AG09319 (cell line): Measurements from ENCODE around the gene DPYD.

Experiments
- DNase-seq: peaks from one replicate; pipeline ENCODE4 v3.0.0-alpha.2; 2010; ENCODE audit warnings: low read depth; ENCODE audit errors: extremely low read depth
- CTCF ChIP-seq: IDR thresholded peaks from 2 replicates; pipeline ENCODE4 v1.5.1; 2011; ENCODE audit warnings: low read depth, mild to moderate bottlenecking, inconsistent platforms, low read length, moderate library complexity

The DPYD gene

GRCh38 chr1:97084546-97084945 is 836.3 kb downstream of the DPYD start:
- TF ChIP-seq CTCF: no peak
- DNase-seq: no peak

- no peak for DNase-seq
- TF ChIP-seq CTCF: no peak
Measured at GRCh38 chr1:97082160-97082848, 838.5 kb downstream of the DPYD start.

GRCh38 chr1:97078872-97079271 is 842.0 kb downstream of the DPYD start:
- DNase-seq: no peak
- no peak for TF ChIP-seq CTCF

GRCh38 chr1:97077221-97077620 is 843.6 kb downstream of the DPYD start:
- no peak for TF ChIP-seq CTCF

GRCh38 chr1:97074771-97075170 is 846.1 kb downstream of the DPYD start:
- DNase-seq: no peak
- no peak for TF ChIP-seq CTCF

More at GRCh38 chr1:97077221-97077620, 843.6 kb downstream of the DPYD start:
- DNase-seq: no peak

GRCh38 chr1:97073936-97074335 is 846.9 kb downstream of the DPYD start:
- no peak for TF ChIP-seq CTCF
- no peak for DNase-seq

GRCh38 chr1:97073169-97073568 is 847.7 kb downstream of the DPYD start:
- no peak for TF ChIP-seq CTCF
- no peak for DNase-seq
